ENCODE measurements around the gene LRRC37A.
A peak's percentile ranks its signal among the peaks of the same experiment; 100 is the strongest.
"Not testable (repeated sequence)": the region's sequence is repeated elsewhere in the genome, so short reads cannot be mapped to it uniquely, and the experiment has no call there.

LRRC37A gene

GRCh38 chr17:46294831-46295230 lies at the start of gene LRRC37A:
TSS of gene LRRC37A (plus strand) at chr17:46295131. CDS start at chr17:46295134, 3 bp downstream.
- DNase-seq (ENCODE audit: low spot score), result not testable (repeated sequence)

GRCh38 chr17:46249153-46249552 lies 45.8 kb upstream of the LRRC37A start:
- not testable (repeated sequence) for DNase-seq (ENCODE audit: low spot score)

- not testable (repeated sequence) for DNase-seq (ENCODE audit: low spot score)
These were observed 42.1 kb upstream of the LRRC37A start for GRCh38 chr17:46252804-46253203.

- DNase-seq (ENCODE audit: low spot score), result peak; percentile 71
These were observed 41.2 kb upstream of the LRRC37A start for GRCh38 chr17:46253722-46254121.

- DNase-seq (ENCODE audit: low spot score), result not testable (repeated sequence)
These were observed 40.7 kb upstream of the LRRC37A start for GRCh38 chr17:46254215-46254614.

- not testable (repeated sequence) for DNase-seq (ENCODE audit: low spot score)
These were observed 38.6 kb upstream of the LRRC37A start for GRCh38 chr17:46256369-46256768.

- not testable (repeated sequence) for DNase-seq (ENCODE audit: low spot score)
These were observed 34.9 kb upstream of the LRRC37A start for GRCh38 chr17:46259845-46260661.

- DNase-seq (ENCODE audit: low spot score), result no peak
These were observed 32.7 kb upstream of the LRRC37A start for GRCh38 chr17:46262271-46262670.

GRCh38 chr17:46264456-46265198 lies 30.3 kb upstream of the LRRC37A start:
- DNase-seq (ENCODE audit: low spot score), result no peak

GRCh38 chr17:46266063-46266655 lies 28.8 kb upstream of the LRRC37A start:
- peak; percentile 26 for DNase-seq (ENCODE audit: low spot score)

- DNase-seq (ENCODE audit: low spot score), result peak; percentile 100
These were observed 28.0 kb upstream of the LRRC37A start for GRCh38 chr17:46266656-46267544.

GRCh38 chr17:46270032-46270431 lies 24.9 kb upstream of the LRRC37A start:
- DNase-seq (ENCODE audit: low spot score), result no peak

GRCh38 chr17:46273541-46274236 lies 21.2 kb upstream of the LRRC37A start:
- no peak for DNase-seq (ENCODE audit: low spot score)

- DNase-seq (ENCODE audit: low spot score), result no peak
These were observed 20.7 kb upstream of the LRRC37A start for GRCh38 chr17:46274238-46274637.

GRCh38 chr17:46276728-46277479 lies 18.0 kb upstream of the LRRC37A start:
- not testable (repeated sequence) for DNase-seq (ENCODE audit: low spot score)

- not testable (repeated sequence) for DNase-seq (ENCODE audit: low spot score)
These were observed 13.6 kb upstream of the LRRC37A start for GRCh38 chr17:46281336-46281735.

GRCh38 chr17:46282635-46283034 lies 12.3 kb upstream of the LRRC37A start:
- DNase-seq (ENCODE audit: low spot score), result not testable (repeated sequence)

GRCh38 chr17:46284467-46284866 lies 10.5 kb upstream of the LRRC37A start:
- not testable (repeated sequence) for DNase-seq (ENCODE audit: low spot score)

- not testable (repeated sequence) for DNase-seq (ENCODE audit: low spot score)
These were observed 9.4 kb upstream of the LRRC37A start for GRCh38 chr17:46285500-46285899.

- peak; percentile 47 for DNase-seq (ENCODE audit: low spot score)
These were observed 8.1 kb upstream of the LRRC37A start for GRCh38 chr17:46286764-46287221.
